HEK293 (cell line): ENCODE measurements around the gene CLCN3.

Experiments used
- CTCF ChIA-PET: fragments of 350-600 bp; formaldehyde crosslinking; extraction: SDS; loops from one replicate; lab custom pipeline; 2021; ENCODE audit warnings: antibody characterized with exemption; lab: Yijun Ruan, JAX
- POLR2A ChIA-PET: fragments of 300-600 bp; formaldehyde crosslinking; extraction: SDS; loops from one replicate; lab custom pipeline; 2020; ENCODE audit warnings: antibody characterized with exemption, inconsistent platforms; lab: Yijun Ruan, JAX
- H3K27ac ChIP-seq: fragments of 200-500 bp; sonication (Bioruptor generic); 2 replicates; pipeline ENCODE4 v1.5.1; 2014; ENCODE audit warnings: low read depth, low read length, control low read depth, inconsistent platforms; ENCODE audit errors: extremely low read depth
- H3K36me3 ChIP-seq, 2 experiments: fragments of 200-500 bp in 1 of 2; sonication (Bioruptor generic) in 1 of 2; 1 replicate in 1 of 2; 2 replicates in 1 of 2; pipeline ENCODE4 v1.5.1; 2014 to 2017; ENCODE audit warnings: inconsistent platforms in 2 of 2, low read length in 2 of 2; ENCODE audit not compliant: control insufficient read depth in 2 of 2, insufficient read depth in 1 of 2
- H3K4me1 ChIP-seq: fragments of 200-500 bp; sonication (Bioruptor generic); 2 replicates; pipeline ENCODE4 v1.5.1; 2014; ENCODE audit warnings: mild to moderate bottlenecking, low read length, inconsistent platforms; ENCODE audit not compliant: control insufficient read depth, insufficient read depth
- H3K4me3 ChIP-seq: 2 replicates; pipeline ENCODE4 v1.5.1; 2011; ENCODE audit warnings: low read depth, mild to moderate bottlenecking, control low read depth, low read length, moderate library complexity
- H3K9me3 ChIP-seq: fragments of 200-500 bp; sonication (Bioruptor generic); 2 replicates; pipeline ENCODE4 v1.5.1; 2014; ENCODE audit warnings: low read depth, low read length, inconsistent platforms; ENCODE audit not compliant: control insufficient read depth, insufficient read depth
- GLIS1 ChIP-seq: fragments of 450-650 bp; formaldehyde crosslinking; IDR thresholded peaks from 2 replicates; pipeline ENCODE4 v1.5.1; 2016; ENCODE audit warnings: missing biosample characterization, missing genetic modification characterization
- RBAK ChIP-seq: fragments of 450-650 bp; formaldehyde crosslinking; IDR thresholded peaks from 2 replicates; pipeline ENCODE4 v1.5.1; 2016; ENCODE audit warnings: missing biosample characterization, missing genetic modification characterization
- SP2 ChIP-seq: fragments of 450-650 bp; formaldehyde crosslinking; IDR thresholded peaks from 2 replicates; pipeline ENCODE4 v1.5.1; 2016; ENCODE audit warnings: missing biosample characterization, missing genetic modification characterization
- TSHZ1 ChIP-seq: fragments of 450-650 bp; formaldehyde crosslinking; IDR thresholded peaks from 2 replicates; pipeline ENCODE4 v1.5.1; 2016; ENCODE audit warnings: missing biosample characterization, missing genetic modification characterization, borderline replicate concordance
- YY2 ChIP-seq: fragments of 450-650 bp; formaldehyde crosslinking; IDR thresholded peaks from 2 replicates; pipeline ENCODE4 v1.5.1; 2016; ENCODE audit warnings: missing biosample characterization, missing genetic modification characterization
- ZBTB7A ChIP-seq: fragments of 450-650 bp; formaldehyde crosslinking; IDR thresholded peaks from 2 replicates; pipeline ENCODE4 v1.5.1; 2016; ENCODE audit warnings: low read depth, missing biosample characterization, missing genetic modification characterization
- ZNF121 ChIP-seq: fragments of 450-650 bp; formaldehyde crosslinking; IDR thresholded peaks from 2 replicates; pipeline ENCODE4 v1.5.1; 2016; ENCODE audit warnings: missing biosample characterization, missing genetic modification characterization
- ZNF19 ChIP-seq: fragments of 450-650 bp; formaldehyde crosslinking; IDR thresholded peaks from 2 replicates; pipeline ENCODE4; 2016; ENCODE audit warnings: missing biosample characterization, missing genetic modification characterization, low read depth
- ZNF510 ChIP-seq: fragments of 450-650 bp; formaldehyde crosslinking; IDR thresholded peaks from 2 replicates; pipeline ENCODE4 v1.5.1; 2018; ENCODE audit warnings: mild to moderate bottlenecking, missing genetic modification characterization, missing biosample characterization; ENCODE audit not compliant: insufficient replicate concordance
- ZNF571 ChIP-seq: fragments of 450-650 bp; formaldehyde crosslinking; IDR thresholded peaks from 2 replicates; pipeline ENCODE4 v1.5.0; 2017; ENCODE audit warnings: missing biosample characterization, missing genetic modification characterization
- ZNF658 ChIP-seq: fragments of 450-650 bp; formaldehyde crosslinking; IDR thresholded peaks from 2 replicates; pipeline ENCODE4; 2016; ENCODE audit warnings: missing biosample characterization, missing genetic modification characterization
- ZNF664 ChIP-seq: fragments of 450-650 bp; formaldehyde crosslinking; IDR thresholded peaks from 2 replicates; pipeline ENCODE4 v1.5.1; 2016; ENCODE audit warnings: missing biosample characterization, missing genetic modification characterization
- ZNF843 ChIP-seq: fragments of 450-650 bp; formaldehyde crosslinking; IDR thresholded peaks from 2 replicates; pipeline ENCODE4 v1.5.1; 2016; ENCODE audit warnings: missing biosample characterization, missing genetic modification characterization
- ZSCAN23 ChIP-seq: fragments of 450-650 bp; formaldehyde crosslinking; IDR thresholded peaks from 2 replicates; pipeline ENCODE4 v1.5.1; 2016; ENCODE audit warnings: missing biosample characterization, missing genetic modification characterization

Gene CLCN3

GRCh38 chr4:169649545-169650226 is 29.3 kb downstream of the CLCN3 start (continued):
- no peak for TF ChIP-seq TSHZ1 (tag by site-specific recombination)
- no peak for TF ChIP-seq ZNF658 (tag by site-specific recombination)
- TF ChIP-seq, all 188 proteins: peak for 0

GRCh38 chr4:169650227-169650936 is 30.0 kb downstream of the CLCN3 start:
- H3K36me3 ChIP-seq = no peaks in the 10 kb centered on the region
- H3K4me3 ChIP-seq = no peak overlapping the region
- POLR2A ChIA-PET = interaction anchor here (1.2 kb wide), 1 partner anchor 9 kb away, joined by 3 read pairs; no protein-coding TSS in a partner anchor
- TF ChIP-seq YY2 (tag by site-specific recombination) (no peak), ZNF510 (tag by site-specific recombination) (no peak), SP2 (tag by site-specific recombination) (no peak), ZSCAN23 (tag by site-specific recombination) (no peak), RBAK (tag by site-specific recombination) (no peak)
- no peak overlapping the region for H3K27ac ChIP-seq
- CTCF ChIA-PET = interaction anchor here (1.6 kb wide), 1 partner anchor 8 kb away, joined by 4 read pairs; no protein-coding TSS in a partner anchor
- no peaks in the 10 kb centered on the region for H3K4me1 ChIP-seq
- no peaks in the 10 kb centered on the region for H3K9me3 ChIP-seq

GRCh38 chr4:169652535-169652934 is 32.2 kb downstream of the CLCN3 start:
- Histone ChIP-seq H3K4me3 (no peak overlapping the region), H3K27ac (no peak overlapping the region), H3K9me3 (no peaks in the 10 kb centered on the region)
- no peak for TF ChIP-seq ZNF664
- no peak for TF ChIP-seq ZBTB7A
- no peak for TF ChIP-seq ZNF19
- TF ChIP-seq ZNF843 (tag by site-specific recombination) = no peak
- no peak for TF ChIP-seq GLIS1
- TF ChIP-seq, all 188 proteins: peak for 0
- H3K4me1 ChIP-seq = peaks cover 1% of the 10 kb centered on the region; the same call in 1 of the 2 replicates
- ChIA-PET CTCF (no interaction called here), POLR2A (no interaction called here)
- H3K36me3 ChIP-seq = no peaks in the 10 kb centered on the region

- H3K4me1 ChIP-seq = peaks cover 8% of the 10 kb centered on the region
- no peaks in the 10 kb centered on the region for H3K9me3 ChIP-seq
- H3K4me3 ChIP-seq = no peak overlapping the region
- CTCF ChIA-PET = interaction anchor here (1.3 kb wide), 1 partner anchor 36 kb away, joined by 5 read pairs; the partner anchor contains the start of gene CLCN3
- no peaks in the 10 kb centered on the region for H3K36me3 ChIP-seq
- no peak overlapping the region for H3K27ac ChIP-seq
- 0 out of 2 replicates have a peak, but pooled peaks have one; percentile 37 for TF ChIP-seq ZNF121 (tag by site-specific recombination)
- no peak for TF ChIP-seq ZNF571 (tag by site-specific recombination)
- POLR2A ChIA-PET = no interaction called here
Measured at GRCh38 chr4:169655401-169655800, 35.0 kb downstream of the CLCN3 start.
